ENCODE results near the gene RAPSN.

RAPSN gene

DNA sequence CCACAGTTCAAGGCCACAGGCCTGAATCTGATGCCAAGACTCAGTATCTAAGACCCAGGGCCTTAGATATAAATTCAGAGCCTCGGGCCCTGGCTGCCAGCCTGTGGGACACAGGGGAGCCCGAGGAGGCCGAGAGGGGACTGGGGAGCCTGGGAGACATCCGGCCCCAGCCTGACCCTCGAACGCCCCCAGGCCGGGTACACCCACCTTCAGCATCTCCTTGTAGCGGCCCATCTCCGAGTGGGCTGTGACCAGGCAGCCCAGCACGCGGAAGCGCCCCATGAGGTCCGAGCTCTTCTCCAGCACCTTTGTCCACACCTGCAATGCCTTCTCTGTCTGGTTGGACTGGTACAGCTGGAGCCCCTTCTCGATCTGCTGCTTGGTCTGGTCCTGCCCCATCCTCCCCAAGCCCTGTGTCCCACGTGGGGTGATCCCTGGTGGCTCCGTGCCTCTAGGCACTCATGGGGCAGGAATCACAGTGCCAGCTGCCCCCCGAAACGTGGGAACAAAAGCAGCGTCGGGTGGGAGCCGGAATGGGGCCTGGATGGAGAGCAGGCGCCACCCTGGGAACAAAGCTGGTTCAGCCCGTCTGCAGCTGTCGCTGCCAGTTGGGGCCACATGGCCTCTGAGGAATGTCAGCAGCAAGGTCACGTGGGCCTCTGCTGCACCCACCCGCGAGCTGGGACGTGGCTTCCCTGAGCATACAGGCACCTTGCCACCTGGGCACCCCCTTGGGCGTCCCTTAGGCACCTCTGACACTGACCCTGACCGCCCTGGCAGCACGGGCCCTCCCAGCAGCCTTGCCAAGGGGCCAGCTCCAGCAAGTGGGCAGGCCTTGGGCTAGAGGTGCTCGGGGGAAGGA is at the start of gene RAPSN:
Gene RAPSN, minus strand, starts transcription at position 571 of the 862 bp plus-strand sequence. Its CDS starts 172 bp downstream, at position 399.
- DNase-seq = no peak

DNA sequence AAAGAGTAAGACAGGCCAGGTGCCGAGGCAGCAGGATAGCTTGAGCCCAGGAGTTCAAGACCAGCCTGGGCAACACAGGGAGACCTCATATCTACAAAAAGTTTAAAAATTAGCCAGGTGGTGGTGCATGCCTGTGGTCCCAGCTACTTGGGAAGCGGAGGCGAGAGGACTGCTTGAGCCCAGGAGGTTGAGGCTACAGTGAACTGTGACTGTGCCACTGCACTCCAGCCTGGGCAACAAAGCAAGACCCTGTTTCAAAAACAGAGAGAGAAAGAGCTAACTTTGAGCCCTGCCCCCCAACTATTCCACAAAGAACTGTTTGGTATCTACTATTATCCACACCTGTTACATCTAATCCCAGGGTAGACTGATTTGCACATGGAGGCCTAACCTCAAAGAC is 49.2 kb upstream of the RAPSN start:
- DNase-seq = no peak

DNA sequence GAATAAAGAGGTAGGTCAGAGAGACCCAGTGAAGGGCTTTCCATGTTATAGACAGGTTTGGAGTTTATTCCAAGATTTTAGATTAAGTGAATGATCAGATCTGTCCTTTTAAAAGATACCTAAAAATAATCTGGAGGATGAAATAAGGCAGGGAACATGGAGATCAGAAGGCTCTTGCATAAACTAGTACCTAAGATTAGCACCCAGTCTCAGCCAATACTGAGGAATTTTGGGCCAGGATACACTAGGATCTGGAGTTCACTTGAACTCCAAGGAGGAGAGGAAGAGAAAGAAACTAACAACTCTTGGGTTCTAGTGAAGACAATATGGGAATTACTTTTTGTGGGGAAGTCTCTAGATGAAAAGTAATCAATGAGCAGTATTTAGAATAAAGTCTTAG is 47.9 kb upstream of the RAPSN start:
- DNase-seq = no peak

DNA sequence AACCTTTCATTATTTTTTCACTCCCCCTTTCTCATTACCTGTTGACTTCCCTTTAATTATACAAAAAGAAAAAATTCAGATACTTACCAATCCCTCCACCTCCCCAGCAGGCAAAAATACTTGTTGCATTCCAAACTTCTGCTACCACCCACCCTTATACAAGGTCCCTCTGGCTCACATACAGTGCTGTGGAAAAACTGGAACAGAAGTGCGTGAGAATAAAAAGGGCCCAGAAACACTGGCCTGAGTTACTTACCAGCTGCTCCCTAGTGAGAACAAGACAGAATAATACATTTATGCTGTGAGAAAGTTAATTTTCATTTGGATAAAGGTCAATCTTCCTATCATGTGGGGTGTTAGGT is 46.9 kb upstream of the RAPSN start:
- peak; percentile 7 for DNase-seq

DNA sequence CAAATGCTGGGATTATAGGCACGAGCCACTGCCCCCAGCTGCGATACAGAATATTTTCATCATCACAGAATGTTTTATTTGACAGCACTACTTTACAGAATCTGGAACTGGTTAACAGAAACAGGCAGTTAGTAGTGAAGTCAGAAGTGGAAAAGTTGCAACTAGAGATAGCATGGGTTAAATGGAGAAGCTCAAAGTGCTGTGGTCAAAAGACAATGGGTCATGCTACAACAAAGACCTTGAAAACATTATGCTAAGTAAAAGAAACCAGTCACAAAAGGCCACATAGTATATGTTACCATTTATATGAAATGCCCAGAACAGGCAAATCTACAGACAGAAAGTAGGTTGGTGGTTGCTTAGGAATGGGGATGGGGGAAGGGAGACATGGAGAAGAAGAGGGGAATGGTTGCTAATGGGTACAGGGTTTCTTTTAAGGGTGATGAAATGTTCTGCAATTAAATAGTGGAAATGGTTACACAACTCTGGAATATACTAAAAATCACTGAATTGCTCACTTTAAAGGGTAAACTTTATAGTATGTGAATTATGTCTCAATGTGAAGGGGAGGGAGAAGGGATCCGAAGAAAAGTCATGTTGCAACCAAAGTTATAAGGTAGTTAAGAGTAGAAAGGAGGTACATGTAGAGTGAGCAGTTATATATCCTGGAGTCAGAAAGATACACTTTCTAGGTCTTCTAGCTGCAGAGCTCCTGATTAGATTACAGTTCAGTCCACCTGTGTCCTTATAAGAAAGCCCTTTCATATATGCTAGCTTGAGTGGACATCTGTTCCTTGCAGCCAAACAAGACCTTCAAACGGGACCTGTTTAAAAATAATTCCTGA is 46.3 kb upstream of the RAPSN start:
- DNase-seq = peak; percentile 84

DNA sequence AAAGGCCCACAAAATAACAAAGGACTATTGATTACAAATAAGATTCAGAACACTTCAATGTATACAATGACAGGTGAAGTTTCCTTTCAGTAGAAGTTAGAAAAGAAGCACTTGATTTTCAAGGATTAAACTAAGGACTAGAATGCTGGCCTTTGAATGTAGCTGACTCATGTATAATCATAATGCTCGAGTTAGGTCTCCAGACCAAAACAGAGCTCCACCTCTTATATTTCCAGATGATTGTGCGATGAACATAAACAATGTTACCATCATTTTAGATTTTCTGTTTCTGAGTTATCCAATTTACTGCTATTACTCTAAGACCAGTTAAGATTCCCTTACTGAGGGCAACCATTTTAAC is 40.4 kb upstream of the RAPSN start:
- DNase-seq = no peak

DNA sequence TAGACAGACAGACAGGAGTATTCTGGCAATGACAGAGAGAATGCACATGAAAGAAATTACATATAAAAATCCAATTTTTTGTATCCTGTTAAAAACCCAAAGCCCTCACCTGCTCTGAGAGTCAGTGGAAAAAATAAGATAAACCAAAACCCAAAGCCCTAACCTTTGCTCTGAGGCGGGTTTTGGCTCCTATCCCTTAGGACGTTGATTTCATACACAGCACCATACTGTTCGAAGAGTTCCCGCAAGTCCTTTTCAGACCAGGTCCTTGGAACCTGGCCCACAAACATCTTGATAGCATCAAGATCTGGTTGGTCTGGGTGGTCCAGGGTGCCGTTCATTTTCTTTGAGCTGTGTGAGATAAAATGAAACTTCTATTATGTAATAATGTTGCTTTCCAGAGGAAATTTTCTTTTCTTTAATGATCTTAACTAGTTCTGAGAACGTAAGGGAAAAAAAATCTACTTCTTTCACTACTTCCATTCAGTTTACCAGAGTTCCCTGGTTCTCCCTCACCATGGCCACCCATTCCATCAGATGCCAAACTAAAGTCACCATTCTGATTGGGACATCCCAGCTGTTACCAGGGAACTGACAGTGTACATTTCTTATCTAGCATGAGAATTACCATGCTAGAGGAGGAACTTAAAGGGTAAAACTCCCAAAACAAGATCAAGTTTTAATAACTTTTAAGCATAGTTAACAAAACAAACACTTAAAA is 39.9 kb upstream of the RAPSN start:
- no peak for DNase-seq

DNA sequence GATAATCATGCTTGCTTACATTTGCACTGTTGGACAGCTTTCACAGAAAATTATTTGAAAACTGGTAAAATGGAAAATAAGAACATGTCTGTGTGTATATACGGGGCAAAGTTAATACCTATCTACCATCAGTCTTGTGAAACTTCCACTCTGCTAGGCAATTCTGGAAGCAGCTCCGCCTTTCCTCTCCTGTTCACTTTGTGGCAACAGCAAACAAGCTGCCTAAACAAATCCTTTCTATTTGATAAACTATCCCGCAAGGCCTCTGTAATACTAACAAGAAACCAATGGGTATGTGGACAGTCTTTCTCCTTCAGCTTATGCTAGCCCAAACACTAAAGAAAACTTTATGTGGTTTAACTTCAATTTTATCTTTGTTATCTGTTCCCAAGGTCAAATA is 39.2 kb upstream of the RAPSN start:
- DNase-seq = no peak

DNA sequence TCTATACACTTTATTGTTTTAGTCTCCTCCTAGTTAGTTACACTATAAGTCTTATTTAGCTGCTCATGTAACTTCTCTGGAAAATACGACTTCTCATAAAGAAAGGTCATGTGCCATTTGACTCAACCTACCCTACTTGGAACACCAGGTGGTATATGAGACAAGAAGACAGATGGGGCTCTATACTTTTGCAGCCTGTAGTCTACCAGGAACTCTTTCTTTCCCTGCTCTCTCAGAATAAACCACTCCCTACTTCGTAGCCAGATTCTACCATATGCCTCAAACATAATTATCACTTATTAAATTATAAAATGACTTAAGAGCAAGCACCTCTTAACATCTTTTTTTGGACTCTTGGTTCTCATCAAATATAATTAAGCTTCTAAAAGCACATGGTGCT is 38.5 kb upstream of the RAPSN start:
- no peak for DNase-seq

DNA sequence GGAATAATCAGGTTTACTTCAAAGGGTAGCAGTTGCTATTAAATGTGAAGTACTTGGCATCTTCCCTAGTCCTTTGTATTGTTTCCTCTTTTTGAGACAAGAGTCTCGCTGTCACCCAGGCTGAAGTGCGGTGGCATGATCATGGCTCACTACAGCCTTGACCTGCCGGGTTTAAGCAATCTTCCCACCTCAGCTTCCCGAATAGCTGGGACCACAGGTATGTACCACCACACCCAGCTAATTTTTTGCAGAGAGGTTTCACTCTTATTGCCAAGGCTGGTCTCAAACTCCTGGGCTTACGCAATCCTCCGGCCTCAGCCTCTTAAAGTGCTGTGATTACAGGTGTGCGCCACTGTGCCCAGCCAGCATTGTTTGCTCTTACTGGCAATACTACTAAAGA is 36.2 kb upstream of the RAPSN start:
- no peak for DNase-seq

DNA sequence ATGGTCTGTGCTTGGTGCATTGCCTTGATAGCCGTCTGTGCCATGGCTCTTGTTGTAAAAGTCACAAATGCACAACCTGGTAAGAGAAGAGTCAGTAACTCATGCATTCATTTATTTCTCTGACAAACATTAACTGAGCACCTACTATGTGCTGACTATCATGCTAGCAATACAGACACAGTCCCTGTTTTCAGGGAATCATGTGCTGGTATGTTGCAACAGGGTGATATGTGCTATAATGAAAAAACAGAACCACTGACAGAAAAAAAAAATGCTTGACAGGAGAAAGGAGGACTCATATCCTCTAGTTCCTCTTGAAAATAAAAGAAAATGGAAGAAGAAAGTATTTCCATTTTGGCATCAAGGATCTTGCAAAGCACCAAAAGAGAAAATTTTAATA is 34.5 kb upstream of the RAPSN start:
- DNase-seq = no peak

DNA sequence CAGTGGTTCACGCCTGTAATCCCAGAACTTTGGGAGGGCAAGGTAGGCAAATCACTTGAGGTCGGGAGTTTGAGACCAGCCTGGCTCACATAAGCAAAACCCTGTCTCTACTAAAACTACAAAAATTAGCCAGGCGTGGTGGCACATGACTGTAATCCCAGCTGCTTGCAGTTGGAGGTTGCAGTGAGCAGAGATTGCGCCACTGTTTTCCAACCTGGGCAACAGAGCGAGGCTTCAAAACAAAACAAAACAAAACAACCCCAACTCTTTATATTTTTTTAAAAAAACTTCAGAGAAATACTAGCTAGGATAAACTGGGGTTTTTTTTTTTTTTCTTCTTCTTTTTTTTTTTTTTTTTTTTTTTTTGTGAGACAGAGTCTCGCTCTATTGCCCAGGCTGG is 31.8 kb upstream of the RAPSN start:
- no peak for DNase-seq

DNA sequence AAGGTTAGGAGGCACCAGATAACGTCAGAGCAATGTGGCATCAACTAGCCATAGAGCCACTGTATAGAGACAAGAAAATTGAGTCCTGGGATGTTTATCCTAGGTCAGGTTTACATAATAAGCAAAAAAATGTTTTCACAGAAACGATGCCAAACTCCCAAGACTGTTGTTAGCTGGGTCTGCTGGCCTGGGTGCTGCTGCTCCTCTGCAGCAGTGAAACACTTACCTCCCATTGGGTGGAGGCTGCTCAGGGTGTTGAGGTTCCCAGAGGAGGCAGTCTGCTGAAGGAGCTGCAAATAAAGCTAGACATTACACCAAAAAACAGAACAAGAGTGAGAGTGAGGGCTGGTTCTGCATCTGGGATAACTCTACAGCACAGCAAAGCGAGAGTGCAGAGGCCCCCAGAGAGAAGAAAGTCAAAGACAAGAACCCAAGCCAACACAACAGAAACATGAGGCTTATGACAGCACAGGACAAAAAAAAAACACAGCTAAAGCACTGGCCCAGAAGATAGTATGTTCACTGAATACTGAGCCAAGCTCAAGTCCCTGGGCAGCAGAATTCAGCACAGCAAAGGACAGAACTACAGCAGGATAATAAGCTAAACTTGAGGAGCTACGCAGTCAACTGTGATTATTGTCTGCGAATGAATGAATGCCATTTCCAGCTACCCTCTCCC is 29.9 kb upstream of the RAPSN start:
- no peak for DNase-seq

DNA sequence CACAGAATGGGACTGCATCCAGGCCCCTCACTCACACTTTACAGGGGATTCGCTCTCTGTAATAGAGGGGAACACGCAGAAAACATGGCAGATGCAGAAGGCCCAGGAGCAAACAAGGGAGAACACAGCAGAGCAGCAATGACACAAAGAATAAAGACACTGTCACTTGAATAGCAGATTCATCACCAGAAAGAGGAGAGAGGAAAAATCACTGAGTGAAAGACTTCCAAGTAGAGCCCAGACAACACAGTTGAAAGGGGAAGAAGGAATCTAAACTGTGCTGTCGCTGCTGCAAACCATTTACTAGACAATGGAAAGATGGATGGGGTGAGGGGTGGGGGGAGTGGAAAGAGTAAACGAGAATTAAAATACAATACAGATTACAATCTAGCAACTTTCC is 28.8 kb upstream of the RAPSN start:
- DNase-seq = no peak

DNA sequence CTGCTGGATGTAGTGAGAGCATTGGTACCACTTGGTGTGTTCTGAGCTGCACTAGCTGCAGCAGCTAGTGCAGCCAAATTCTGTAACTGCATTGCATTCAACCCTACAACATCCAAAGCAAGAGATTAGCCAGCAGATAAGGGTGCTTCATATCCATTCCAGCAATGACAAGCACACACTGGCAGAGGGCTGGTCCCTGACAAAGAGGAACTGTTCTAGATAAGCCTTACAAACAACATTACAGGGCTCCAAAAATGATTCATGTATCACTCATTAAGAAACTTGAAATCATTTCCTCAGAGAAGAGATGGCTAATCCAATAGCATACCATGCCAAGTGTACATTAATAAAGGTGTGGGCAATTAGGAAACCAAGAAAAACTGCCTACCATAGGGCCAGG is 28.4 kb upstream of the RAPSN start:
- DNase-seq = peak; percentile 29

DNA sequence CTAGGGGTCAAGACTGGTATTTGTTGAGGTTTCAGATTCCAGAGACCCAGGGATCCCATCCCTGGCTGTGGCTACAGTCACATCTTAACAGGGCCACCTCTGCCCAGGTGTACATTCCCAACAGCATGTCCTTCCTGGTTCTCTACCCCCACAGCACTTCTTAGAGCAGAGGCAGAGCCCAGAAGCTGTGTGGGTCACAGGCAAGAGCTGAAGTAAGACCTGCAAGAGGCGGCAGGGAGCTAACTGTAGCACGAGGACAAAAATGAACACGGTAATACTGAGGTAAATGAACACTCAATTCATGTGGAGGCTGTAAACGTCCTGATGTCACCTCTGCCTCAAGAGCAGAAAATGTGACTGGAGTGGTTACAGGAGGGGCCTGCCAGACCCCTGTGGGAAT is 21.7 kb upstream of the RAPSN start:
- DNase-seq = no peak

DNA sequence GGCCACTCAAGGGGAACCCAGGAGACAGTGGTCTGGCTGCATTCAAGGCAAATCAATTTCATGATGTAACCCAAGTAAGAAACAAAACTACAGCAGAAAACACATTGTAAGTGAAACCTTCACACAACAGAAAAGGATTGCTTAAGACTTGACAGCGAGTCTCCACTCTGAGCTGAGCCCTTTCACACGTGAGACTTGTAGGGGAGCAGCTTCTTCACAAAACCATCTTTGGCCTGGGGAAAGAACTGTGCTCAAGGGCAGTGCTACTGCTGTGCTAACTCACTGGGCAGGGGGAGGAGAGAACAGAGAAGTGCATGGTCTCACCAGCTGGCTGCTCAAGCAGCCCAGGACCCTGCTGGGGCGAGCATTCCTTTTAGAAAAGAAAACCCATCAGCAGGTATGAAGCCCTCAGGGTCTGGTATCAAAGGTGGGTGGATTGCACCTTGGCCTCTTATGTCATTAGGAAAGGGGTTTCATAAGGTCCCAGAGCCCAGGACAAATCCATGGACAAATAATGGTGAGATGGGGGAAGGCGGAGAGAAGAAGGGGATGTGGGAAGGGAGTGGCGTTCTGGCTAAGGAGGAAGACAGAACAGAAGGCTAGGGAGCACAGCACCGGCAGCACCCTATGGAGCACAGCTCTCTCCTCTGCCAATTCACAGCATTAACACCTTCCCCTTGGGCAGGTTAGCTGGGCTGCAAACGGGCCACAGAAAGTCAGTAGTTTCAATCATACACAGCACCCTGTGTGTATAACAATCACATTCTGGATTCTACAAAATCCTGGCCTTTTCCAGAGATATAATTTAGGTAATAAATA is 20.6 kb upstream of the RAPSN start:
- no peak for DNase-seq

DNA sequence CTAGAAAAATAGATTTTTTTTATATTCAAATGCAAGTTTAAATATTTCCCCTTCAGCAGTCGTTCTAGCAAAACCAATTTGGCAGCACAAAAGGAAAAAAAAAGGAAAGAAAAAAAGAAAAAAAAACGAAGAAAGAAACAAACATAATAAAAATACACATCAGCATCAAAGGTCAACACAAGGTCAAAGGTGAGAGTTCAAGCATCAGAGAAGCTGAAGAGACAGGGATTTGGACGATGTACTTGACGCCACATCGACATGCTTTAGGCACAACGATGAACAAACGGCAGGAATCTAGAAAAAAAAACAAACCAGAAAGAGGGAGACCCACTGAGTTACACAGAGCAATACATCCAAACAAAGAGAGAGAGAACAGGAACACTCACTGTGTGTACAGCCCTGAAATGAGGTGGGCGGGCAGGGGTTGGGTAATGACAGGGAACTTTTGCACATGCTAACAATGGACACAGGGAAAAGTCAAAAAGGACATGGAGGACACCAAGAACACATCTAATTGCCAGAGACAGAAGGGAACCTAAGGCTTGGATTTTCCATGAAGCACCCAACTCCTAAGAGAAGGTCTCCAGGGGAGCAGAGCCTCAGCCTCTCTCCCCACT is 19.8 kb upstream of the RAPSN start:
- no peak for DNase-seq

DNA sequence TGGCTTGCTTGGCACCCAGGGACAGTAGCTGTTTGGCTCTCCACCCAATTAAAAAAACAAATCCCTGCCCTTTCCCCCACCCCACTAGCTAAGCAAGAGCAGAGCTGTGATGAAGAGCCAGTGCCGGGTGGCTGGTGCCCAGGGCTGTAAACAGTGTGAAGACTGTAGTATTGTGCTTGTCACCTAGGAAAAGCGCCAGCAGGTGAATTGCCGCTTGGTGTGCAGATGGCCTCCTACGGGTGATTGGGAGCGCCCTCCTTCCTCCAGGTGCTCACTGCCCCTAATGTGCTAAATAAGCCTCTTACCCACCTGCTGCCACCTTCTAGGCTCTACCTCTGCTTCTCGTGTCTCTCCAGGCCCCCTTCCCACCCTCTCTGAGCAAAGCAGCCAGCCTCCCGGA is 18.4 kb upstream of the RAPSN start:
- DNase-seq = no peak

DNA sequence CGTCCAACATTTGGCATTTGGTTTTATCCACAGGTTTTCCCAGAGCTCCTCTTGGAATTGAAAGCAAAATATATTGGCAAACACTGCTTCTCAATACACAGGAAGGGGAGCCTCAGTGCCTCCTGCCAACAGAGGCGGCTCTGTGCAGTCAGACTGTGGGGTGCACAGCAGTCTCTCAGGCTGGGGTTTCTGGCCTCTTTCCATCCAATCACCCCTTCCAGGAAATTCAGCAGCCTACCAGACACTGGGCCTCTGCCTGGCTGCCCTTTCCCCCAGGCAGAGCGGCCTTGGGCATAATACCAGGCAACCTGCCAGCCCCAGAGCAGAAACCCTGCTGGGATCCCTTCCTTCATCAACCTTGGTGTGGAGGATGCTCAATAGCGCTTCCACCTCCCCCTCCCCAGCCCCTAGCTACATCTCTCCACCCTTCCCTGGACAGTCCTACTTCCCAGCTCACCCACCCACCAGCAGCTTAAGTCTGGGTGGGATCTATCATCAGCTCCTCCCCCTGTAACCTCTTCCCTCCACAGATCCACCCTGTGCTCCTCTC is 17.8 kb upstream of the RAPSN start:
- DNase-seq = no peak

DNA sequence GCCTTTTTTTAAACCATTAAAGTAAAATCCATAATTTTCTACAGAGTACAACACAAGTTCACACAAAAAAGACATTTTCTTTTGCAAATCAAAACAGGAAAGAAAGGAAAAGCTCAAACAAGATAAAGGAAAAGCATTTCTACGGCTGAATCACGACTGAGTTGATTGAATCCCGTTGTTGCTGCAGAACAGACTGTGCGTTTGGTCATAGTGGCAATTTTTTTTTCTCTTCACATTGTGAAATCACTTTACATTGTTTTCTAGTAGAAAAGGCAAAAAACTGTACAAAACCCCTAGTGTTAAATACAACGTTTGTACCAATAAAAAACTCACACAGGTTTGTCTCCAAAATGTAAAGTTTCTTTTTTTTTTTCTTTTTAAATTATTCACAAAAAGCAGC is 17.3 kb upstream of the RAPSN start:
- DNase-seq = no peak
